Pancreas (tissue), 10 donors: Measurements from ENCODE around the gene PDLIM3. TPM values are rescaled to one million over a fixed set of nuclear protein-coding genes. Genes with fewer than 3 reads are reported as not detected.
A peak's percentile ranks its signal among the peaks of the same experiment; 100 is the strongest.
"Not testable (repeated sequence)": the region's sequence is repeated elsewhere in the genome, so short reads cannot be mapped to it uniquely, and the experiment has no call there.

Experiments used
- ATAC-seq, 4 donors: fragments of 200-7000 bp; cut with Tn5 transposase; one replicate each; pipeline versions ENCODE4 v1.8.0 to v1.9.1; 2020; ENCODE audit warnings: mild to moderate bottlenecking in 4 of 4, moderate library complexity in 4 of 4
- DNase-seq, 6 donors: peaks; one replicate each; pipeline ENCODE4 v3.0.0-alpha.2; 2020
- FAIRE-seq: peaks from 2 replicates; lab custom pipeline; 2012; peaks lifted over from hg19 to GRCh38; lab: Jason Lieb, UNC
- H3K27ac ChIP-seq, 4 donors: fragments of 200-600 bp; sonication (generic); 1 replicate in 3 of 4; 2 replicates in 1 of 4; pipeline versions ENCODE4 v1.5.0 to v1.8.0; 2020
- H3K27me3 ChIP-seq, 4 donors: fragments of 200-600 bp; one replicate each; pipeline ENCODE4 v1.8.0; 2021
- H3K36me3 ChIP-seq, 3 donors: fragments of 200-600 bp; sonication (generic) in 1 of 3; one replicate each; pipeline versions ENCODE4 v1.5.0 to v1.8.0; 2020 to 2021
- H3K4me1 ChIP-seq, 3 donors: fragments of 200-600 bp; one replicate each; pipeline ENCODE4 v1.8.0; 2021
- H3K4me3 ChIP-seq, 4 donors: fragments of 200-600 bp; sonication (generic) in 2 of 4; one replicate each; pipeline versions ENCODE4 v1.5.0 to v1.8.0; 2020 to 2021
- H3K9me3 ChIP-seq, 4 donors: fragments of 200-600 bp; one replicate each; pipeline ENCODE4 v1.8.0; 2021
- WGBS, 2 donors: extraction: QIAGEN DNeasy Blood & Tissue Kit; methylation state at CpG; one replicate each; pipeline ENCODE4 v1.1.7; 2013; 5-methylcytosine and 5-hydroxymethylcytosine counted together
- intact Hi-C, 3 donors: fragments of 100-400 bp; cut with DNase I; formaldehyde crosslinking; loops; one replicate each; pipeline versions ENCODE4 v1.11.1 to v1.14.2; 2022
- polyA plus RNA-seq, 2 donors: library from polyadenylated mRNA; stranded (reverse); fragments of 200-250 nt; gene quantifications; one replicate each; pipeline ENCODE4 v1.2.3, GENCODE V29; 2013
- total RNA-seq, 6 donors: library from RNA; stranded (reverse); fragmentation: NEBNext Ultra II Directional in 4 of 6; extraction: Animal tissue kit (Norgen Biotek cat#: 25700) in 4 of 6; gene quantifications; one replicate each; pipeline versions ENCODE4 v1.2.1 to v1.2.4, GENCODE V29; 2021 to 2023
- TF ChIP-seq, protein P1 (sequence below), 4 donors: fragments of 200-600 bp; sonication (generic) in 3 of 4; IDR thresholded peaks; one replicate each; pipeline versions ENCODE4 v1.5.0 to v1.8.0; 2021; ENCODE audit warnings: antibody characterized with exemption in 4 of 4
- donor health status: healthy with polysubstance abuse.
- donor health status: DM: no; HTN: no; CAD: no; lungs with moderate emphysema.
- donor health status: DM: no; HTN: no; CAD: no.
- donor health status: control.
- donor health status: control.
- donor health status: Bipolar disorder and iron deficiency.
- donor health status: DM: yes; HTN: yes; CAD: no.
- donor health status: DM: no; HTN: no; CAD: no.
- donor health status: DM: no; HTN: no; CAD: no.
- donor health status: DM: yes; HTN: yes; CAD: no.

PDLIM3 gene
- total and polyA plus RNA-seq, 8 donors: 6.3 to 50.5 (median 18.9) TPM

- DNase-seq (no peak), ATAC-seq (no peak), FAIRE-seq (no peak)
- Histone ChIP-seq H3K9me3 (no peaks in the 10 kb centered on the region), H3K27ac (no peak overlapping the region), H3K36me3 (no peaks in the 10 kb centered on the region), H3K27me3 (no peaks in the 10 kb centered on the region), H3K4me3 (no peak overlapping the region), H3K4me1 (peaks cover 0 to 5% (median 0%) of the 10 kb centered on the region in 3 donors)
- TF ChIP-seq, protein P1, sequence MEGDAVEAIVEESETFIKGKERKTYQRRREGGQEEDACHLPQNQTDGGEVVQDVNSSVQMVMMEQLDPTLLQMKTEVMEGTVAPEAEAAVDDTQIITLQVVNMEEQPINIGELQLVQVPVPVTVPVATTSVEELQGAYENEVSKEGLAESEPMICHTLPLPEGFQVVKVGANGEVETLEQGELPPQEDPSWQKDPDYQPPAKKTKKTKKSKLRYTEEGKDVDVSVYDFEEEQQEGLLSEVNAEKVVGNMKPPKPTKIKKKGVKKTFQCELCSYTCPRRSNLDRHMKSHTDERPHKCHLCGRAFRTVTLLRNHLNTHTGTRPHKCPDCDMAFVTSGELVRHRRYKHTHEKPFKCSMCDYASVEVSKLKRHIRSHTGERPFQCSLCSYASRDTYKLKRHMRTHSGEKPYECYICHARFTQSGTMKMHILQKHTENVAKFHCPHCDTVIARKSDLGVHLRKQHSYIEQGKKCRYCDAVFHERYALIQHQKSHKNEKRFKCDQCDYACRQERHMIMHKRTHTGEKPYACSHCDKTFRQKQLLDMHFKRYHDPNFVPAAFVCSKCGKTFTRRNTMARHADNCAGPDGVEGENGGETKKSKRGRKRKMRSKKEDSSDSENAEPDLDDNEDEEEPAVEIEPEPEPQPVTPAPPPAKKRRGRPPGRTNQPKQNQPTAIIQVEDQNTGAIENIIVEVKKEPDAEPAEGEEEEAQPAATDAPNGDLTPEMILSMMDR (IDR thresholded peaks at IDR 0.05): no peak
- 76 to 80% methylated on average over 4 of the region's 4 CpGs for WGBS, 2 donors
- intact Hi-C loops: no loop called here
These were observed 20.1 kb downstream of the PDLIM3 start for GRCh38 chr4:185515248-185515647.

GRCh38 chr4:185514182-185514697, 21.1 kb downstream of the PDLIM3 start:
- no peak overlapping the region for H3K4me3 ChIP-seq
- no peaks in the 10 kb centered on the region for H3K9me3 ChIP-seq
- intact Hi-C loops: no loop called here
- 71 to 73% methylated on average over 17 of the region's 17 CpGs for WGBS, 2 donors
- FAIRE-seq: no peak
- no peak for DNase-seq
- peak overlapping the region in 1 of 4 donors; percentile 23 for H3K27ac ChIP-seq
- no peaks in the 10 kb centered on the region for H3K27me3 ChIP-seq
- no peaks in the 10 kb centered on the region for H3K36me3 ChIP-seq
- peaks cover 0 to 5% (median 0%) of the 10 kb centered on the region in 3 donors for H3K4me1 ChIP-seq
- no peak for ATAC-seq
- TF ChIP-seq, protein P1 (IDR thresholded peaks at IDR 0.05): no peak

GRCh38 chr4:185513489-185514181, 21.7 kb downstream of the PDLIM3 start:
- intact Hi-C loops: no loop called here
- Histone ChIP-seq H3K9me3 (no peaks in the 10 kb centered on the region), H3K4me1 (peaks cover 0 to 5% (median 0%) of the 10 kb centered on the region in 3 donors), H3K27ac (peak overlapping the region in 1 of 4 donors; percentile 23), H3K36me3 (no peaks in the 10 kb centered on the region), H3K4me3 (no peak overlapping the region), H3K27me3 (no peaks in the 10 kb centered on the region)
- DNase-seq (peak in 3 of 6 donors; percentile 40 to 48 (median 43)), FAIRE-seq (no peak), ATAC-seq (peak; percentile 75 to 85 (median 82))
- TF ChIP-seq, protein P1 (IDR thresholded peaks at IDR 0.05): no peak
- 41 to 42% methylated on average over 10 of the region's 10 CpGs for WGBS, 2 donors

DNA sequence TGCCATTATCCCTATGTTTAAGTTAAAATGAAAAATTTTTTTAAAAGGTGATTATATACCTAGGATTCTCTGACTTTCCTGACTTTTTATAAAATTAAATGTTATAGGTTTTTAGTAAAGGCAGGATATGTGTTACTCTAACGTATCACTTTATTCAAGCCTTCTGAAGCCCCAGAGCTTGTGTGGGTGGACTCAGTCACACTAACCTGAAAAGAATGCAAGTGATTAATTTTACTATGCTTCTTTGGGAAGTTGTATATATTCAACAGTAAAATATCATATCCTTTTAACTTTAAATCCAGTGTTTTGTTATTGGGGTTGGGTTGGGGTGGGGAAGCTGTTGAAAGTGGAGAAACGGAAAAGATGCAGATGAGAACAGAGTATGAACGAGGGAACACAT, 22.8 kb downstream of the PDLIM3 start:
- H3K4me3 ChIP-seq: no peak overlapping the region
- 89 to 98% methylated on average over 3 of the region's 3 CpGs for WGBS, 2 donors
- intact Hi-C loops: no loop called here
- H3K36me3 ChIP-seq: no peaks in the 10 kb centered on the region
- H3K27me3 ChIP-seq: no peaks in the 10 kb centered on the region
- no peaks in the 10 kb centered on the region for H3K9me3 ChIP-seq
- FAIRE-seq (no peak), ATAC-seq (no peak), DNase-seq (no peak)
- no peak overlapping the region for H3K27ac ChIP-seq
- TF ChIP-seq, protein P1 (IDR thresholded peaks at IDR 0.05): no peak
- H3K4me1 ChIP-seq: peaks cover 0 to 5% (median 0%) of the 10 kb centered on the region in 3 donors

DNA sequence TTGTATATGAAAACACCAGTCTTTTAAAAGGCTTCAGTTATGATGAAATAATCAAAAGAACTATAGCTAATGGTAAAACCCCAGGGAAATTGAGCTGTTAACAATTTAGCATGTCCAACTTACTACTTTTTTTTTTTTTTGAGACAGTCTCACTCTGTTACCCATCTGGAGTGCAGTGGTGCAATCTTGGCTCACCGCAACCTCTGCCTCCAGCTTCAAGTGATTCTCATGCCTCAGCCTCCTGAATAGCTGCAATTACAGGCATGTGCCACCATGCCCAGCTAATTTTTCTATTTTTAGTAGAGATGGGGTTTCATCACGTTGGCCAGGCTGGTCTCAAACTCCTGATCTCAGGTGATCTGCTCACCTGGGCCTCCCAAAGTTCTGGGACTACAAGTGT, 24.1 kb downstream of the PDLIM3 start:
- H3K4me1 ChIP-seq, DNase-seq, H3K27me3 ChIP-seq, intact Hi-C loops, H3K27ac ChIP-seq, ATAC-seq, H3K4me3 ChIP-seq, H3K36me3 ChIP-seq, H3K9me3 ChIP-seq, FAIRE-seq: not testable (repeated sequence)
- WGBS, 2 donors: 77 to 89% methylated on average over 2 of the region's 2 CpGs
